Measurements from ENCODE around the gene NPLOC4.

Gene NPLOC4

GRCh38 chr17:81524039-81524864 is 112.7 kb downstream of the NPLOC4 start:
- ATAC-seq, result no peak
- H3K4me1 Mint-ChIP-seq, result peaks cover 4% of the 10 kb centered on the region
- H3K27ac Mint-ChIP-seq, result no peak overlapping the region
- H3K4me3 Mint-ChIP-seq, result no peak overlapping the region
- H3K27me3 Mint-ChIP-seq, result peaks cover 47% of the 10 kb centered on the region
- no peak for DNase-seq
- no peaks in the 10 kb centered on the region for H3K9me3 Mint-ChIP-seq

GRCh38 chr17:81523402-81524038 is 113.4 kb downstream of the NPLOC4 start:
- no peak for ATAC-seq
- H3K27ac Mint-ChIP-seq, result no peak overlapping the region
- peaks cover 7% of the 10 kb centered on the region for H3K4me1 Mint-ChIP-seq
- H3K27me3 Mint-ChIP-seq, result peaks cover 47% of the 10 kb centered on the region
- DNase-seq, result no peak
- H3K4me3 Mint-ChIP-seq, result no peak overlapping the region
- H3K9me3 Mint-ChIP-seq, result no peaks in the 10 kb centered on the region

GRCh38 chr17:81522491-81523401 is 114.2 kb downstream of the NPLOC4 start:
- H3K4me1 Mint-ChIP-seq, result peaks cover 14% of the 10 kb centered on the region
- ATAC-seq (no peak), DNase-seq (no peak)
- peaks cover 47% of the 10 kb centered on the region for H3K27me3 Mint-ChIP-seq
- no peaks in the 10 kb centered on the region for H3K9me3 Mint-ChIP-seq
- H3K4me3 Mint-ChIP-seq, result no peak overlapping the region
- no peak overlapping the region for H3K27ac Mint-ChIP-seq

- ATAC-seq, result no peak
- peak overlapping the region; percentile 49 to 72 for H3K4me3 Mint-ChIP-seq
- H3K9me3 Mint-ChIP-seq, result no peaks in the 10 kb centered on the region
- peaks cover 29% of the 10 kb centered on the region for H3K27me3 Mint-ChIP-seq
- no peak for DNase-seq
- H3K4me1 Mint-ChIP-seq, result peaks cover 39% of the 10 kb centered on the region
- H3K27ac Mint-ChIP-seq, result peak overlapping the region in 1 of 2 donors; percentile 4
Measured at GRCh38 chr17:81520021-81520901, 116.7 kb downstream of the NPLOC4 start.

- Mint-ChIP-seq H3K4me3 (peak overlapping the region; percentile 49 to 72), H3K9me3 (no peaks in the 10 kb centered on the region), H3K27ac (no peak overlapping the region), H3K27me3 (peaks cover 21% of the 10 kb centered on the region), H3K4me1 (peaks cover 42% of the 10 kb centered on the region)
- peak; percentile 52 to 70 for DNase-seq
- ATAC-seq, result peak; percentile 54
Measured at GRCh38 chr17:81519284-81520020, 117.5 kb downstream of the NPLOC4 start.

GRCh38 chr17:81518785-81519283 is 118.1 kb downstream of the NPLOC4 start:
- peaks cover 42% of the 10 kb centered on the region for H3K4me1 Mint-ChIP-seq
- ATAC-seq (no peak), DNase-seq (no peak)
- peak overlapping the region in 1 of 2 donors; percentile 72 for H3K4me3 Mint-ChIP-seq
- no peak overlapping the region for H3K27ac Mint-ChIP-seq
- H3K9me3 Mint-ChIP-seq, result no peaks in the 10 kb centered on the region
- H3K27me3 Mint-ChIP-seq, result peaks cover 16% of the 10 kb centered on the region

- Mint-ChIP-seq H3K4me3 (peak overlapping the region; percentile 4 to 50), H3K27me3 (peaks cover 10% of the 10 kb centered on the region), H3K4me1 (peaks cover 47% of the 10 kb centered on the region), H3K27ac (no peak overlapping the region), H3K9me3 (no peaks in the 10 kb centered on the region)
- ATAC-seq (no peak), DNase-seq (no peak)
Measured at GRCh38 chr17:81518113-81518784, 118.7 kb downstream of the NPLOC4 start.

GRCh38 chr17:81517339-81518112 is 119.4 kb downstream of the NPLOC4 start:
- H3K27ac Mint-ChIP-seq, result no peak overlapping the region
- peaks cover 47% of the 10 kb centered on the region for H3K4me1 Mint-ChIP-seq
- H3K9me3 Mint-ChIP-seq, result no peaks in the 10 kb centered on the region
- ATAC-seq, result no peak
- DNase-seq, result no peak
- peaks cover 4% of the 10 kb centered on the region for H3K27me3 Mint-ChIP-seq
- H3K4me3 Mint-ChIP-seq, result peak overlapping the region; percentile 4 to 50

- Mint-ChIP-seq H3K27me3 (no peaks in the 10 kb centered on the region), H3K4me3 (peak overlapping the region in 1 of 2 donors; percentile 97)
Measured at GRCh38 chr17:81517009-81517338, 119.9 kb downstream of the NPLOC4 start.

GRCh38 chr17:81516439-81516838 is 120.5 kb downstream of the NPLOC4 start:
- DNase-seq, result no peak
- Mint-ChIP-seq H3K4me1 (peaks cover 50% of the 10 kb centered on the region), H3K9me3 (no peaks in the 10 kb centered on the region), H3K27me3 (no peaks in the 10 kb centered on the region), H3K4me3 (peak overlapping the region; percentile 95 to 97), H3K27ac (no peak overlapping the region)
- no peak for ATAC-seq

More at GRCh38 chr17:81517009-81517338, 119.9 kb downstream of the NPLOC4 start:
- ATAC-seq (no peak), DNase-seq (no peak)
- Mint-ChIP-seq H3K9me3 (no peaks in the 10 kb centered on the region), H3K27ac (no peak overlapping the region), H3K4me1 (peaks cover 47% of the 10 kb centered on the region)

- ATAC-seq (no peak), DNase-seq (peak in 1 of 2 donors; percentile 34)
- H3K4me3 Mint-ChIP-seq, result peak overlapping the region; percentile 95 to 97
- H3K27me3 Mint-ChIP-seq, result no peaks in the 10 kb centered on the region
- H3K4me1 Mint-ChIP-seq, result peaks cover 53% of the 10 kb centered on the region
- peak overlapping the region; percentile 94 for H3K27ac Mint-ChIP-seq
- H3K9me3 Mint-ChIP-seq, result no peaks in the 10 kb centered on the region
Measured at GRCh38 chr17:81515530-81516041, 121.3 kb downstream of the NPLOC4 start.

GRCh38 chr17:81514739-81515529 is 122.0 kb downstream of the NPLOC4 start:
- peak; percentile 68 to 77 for DNase-seq
- peak; percentile 44 for ATAC-seq
- H3K9me3 Mint-ChIP-seq, result no peaks in the 10 kb centered on the region
- H3K4me1 Mint-ChIP-seq, result peaks cover 56% of the 10 kb centered on the region
- H3K27ac Mint-ChIP-seq, result peak overlapping the region; percentile 94
- no peaks in the 10 kb centered on the region for H3K27me3 Mint-ChIP-seq
- peak overlapping the region; percentile 95 to 97 for H3K4me3 Mint-ChIP-seq
